Measurements from ENCODE around the gene CCDC134.
"Not testable (repeated sequence)": the region's sequence is repeated elsewhere in the genome, so short reads cannot be mapped to it uniquely, and the experiment has no call there.

CCDC134 gene

DNA sequence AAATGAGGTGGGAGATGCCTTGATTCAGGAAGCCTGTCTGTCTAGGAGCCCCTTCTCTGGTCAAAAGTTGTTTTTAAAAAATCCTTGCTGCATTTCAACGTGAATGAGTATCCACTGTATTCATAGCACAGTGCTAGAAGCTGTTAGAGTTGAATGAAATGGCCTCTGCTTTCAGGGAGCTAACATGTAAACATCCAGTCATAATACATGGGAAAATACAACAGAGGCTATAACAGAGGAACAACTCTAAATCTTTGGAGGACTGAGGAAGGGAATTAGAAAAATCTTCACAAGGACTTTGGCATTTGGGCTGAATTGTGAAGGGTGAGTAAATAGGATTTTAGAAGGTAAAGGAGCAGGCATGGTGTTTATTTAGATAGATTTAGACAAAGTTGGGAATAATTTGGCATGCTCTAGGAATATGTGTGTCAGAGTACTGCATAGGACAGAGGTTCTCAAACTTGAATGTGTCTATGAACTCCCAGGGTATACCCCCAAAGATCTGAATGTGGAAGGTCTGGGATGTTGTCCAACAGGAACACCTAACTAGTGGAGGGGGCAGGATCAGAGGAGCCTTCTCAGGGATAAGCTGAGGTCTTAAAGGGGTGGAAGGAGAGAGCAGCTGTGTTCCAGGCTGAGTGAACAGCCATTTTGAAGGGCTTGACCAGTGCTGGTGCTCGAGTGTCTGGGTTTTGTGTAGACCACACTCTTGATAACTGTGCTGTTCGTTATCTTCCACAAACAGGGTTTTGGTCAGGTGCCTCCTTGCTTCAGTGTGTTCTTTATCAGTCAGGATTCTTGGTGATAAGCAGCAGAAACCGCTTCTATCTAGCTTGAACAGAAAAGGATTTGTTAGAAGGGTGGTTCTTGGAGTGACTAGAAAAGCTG is 45.1 kb downstream of the CCDC134 start:
- no peak for DNase-seq

DNA sequence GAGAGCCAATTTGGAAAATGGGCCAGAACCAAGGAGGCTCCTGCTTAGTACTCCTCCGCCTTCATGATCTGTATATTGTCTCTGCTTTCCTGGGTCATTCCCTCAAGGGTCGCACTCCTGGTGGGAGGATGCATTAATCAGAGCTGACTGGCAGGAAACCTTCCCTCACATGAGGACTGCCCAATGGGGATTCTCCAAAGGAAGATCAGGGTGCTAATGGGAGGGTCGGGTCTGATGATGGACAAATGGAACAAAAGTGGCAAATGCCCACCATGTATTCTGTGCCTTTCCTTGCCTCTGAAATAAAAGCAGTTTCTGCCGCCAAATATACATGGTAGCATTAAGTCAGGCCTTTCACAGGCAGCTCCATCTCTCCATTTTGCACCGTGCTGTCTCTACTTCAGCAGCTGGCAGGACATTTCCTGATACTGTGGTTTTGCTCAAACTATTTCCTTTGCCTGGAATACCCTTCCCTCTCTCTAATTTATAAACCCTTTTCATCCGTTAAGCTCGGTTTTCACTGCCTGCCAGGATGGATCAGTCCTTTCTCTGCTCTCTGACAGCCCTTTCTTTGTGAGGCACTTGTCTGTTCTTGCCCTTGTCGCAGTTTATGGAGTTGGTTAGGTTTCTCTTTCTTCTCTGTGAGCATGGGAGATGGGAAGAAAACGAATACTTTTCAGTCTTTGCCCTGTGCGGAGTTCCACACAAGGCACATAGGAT is 45.9 kb downstream of the CCDC134 start:
- no peak for DNase-seq

DNA sequence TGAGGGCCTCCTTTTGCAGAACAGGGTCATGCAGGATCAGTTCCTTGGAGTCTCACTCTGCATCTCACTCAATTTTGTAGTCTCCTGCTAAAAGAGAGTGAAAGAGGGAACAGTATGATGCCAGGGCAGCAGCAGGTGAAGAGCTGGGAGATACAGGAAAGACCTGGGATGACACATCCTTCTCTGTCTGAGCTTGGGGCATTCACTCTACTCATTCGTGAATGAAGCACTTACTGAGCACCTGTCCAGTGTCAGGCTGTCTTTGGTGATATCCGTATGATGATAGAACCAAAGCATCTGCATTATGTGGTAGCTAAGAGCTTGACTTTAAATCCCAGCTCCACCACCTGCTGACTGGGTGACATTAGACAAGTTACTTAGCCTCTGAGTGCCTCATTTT is 46.8 kb downstream of the CCDC134 start:
- no peak for DNase-seq

DNA sequence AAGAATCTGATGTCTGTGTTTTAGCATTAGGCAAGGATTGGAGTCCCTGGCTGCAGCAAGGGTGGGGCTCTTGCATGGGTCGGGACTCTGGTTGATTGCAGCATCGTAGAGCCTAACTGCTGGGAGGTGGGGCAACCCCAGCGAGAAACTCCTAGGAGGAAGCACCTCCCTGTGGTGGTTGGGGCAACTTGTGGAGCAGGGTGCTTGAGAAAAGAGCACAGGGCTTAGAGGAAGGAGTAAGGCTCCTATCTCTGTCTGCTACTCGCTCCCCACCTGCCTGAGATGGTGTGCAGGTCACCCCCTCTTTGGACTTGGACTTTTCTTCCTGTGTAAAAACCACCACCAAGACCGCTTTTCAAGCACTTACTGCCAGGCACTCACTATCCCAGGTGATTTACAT is 48.0 kb downstream of the CCDC134 start:
- no peak for DNase-seq

DNA sequence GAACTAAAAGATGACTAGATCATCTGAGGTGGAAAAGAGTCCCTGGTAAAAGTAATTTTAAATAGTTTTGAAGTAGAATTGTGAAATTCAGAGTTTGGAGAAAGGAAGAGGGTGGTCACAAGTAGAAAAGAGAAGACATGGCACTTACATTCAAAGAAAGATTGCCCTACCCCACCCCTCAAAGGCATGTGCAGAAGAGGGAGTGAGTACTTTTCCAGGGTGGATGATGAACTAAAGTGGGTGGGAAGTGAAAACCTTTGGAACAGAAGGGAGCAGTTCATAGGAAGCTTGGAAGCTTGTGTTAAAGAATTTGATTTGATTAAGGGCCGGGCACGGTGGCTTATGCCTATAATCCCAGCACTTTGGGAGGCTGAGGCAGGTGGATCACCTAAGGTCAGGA is 56.0 kb downstream of the CCDC134 start:
- no peak for DNase-seq

DNA sequence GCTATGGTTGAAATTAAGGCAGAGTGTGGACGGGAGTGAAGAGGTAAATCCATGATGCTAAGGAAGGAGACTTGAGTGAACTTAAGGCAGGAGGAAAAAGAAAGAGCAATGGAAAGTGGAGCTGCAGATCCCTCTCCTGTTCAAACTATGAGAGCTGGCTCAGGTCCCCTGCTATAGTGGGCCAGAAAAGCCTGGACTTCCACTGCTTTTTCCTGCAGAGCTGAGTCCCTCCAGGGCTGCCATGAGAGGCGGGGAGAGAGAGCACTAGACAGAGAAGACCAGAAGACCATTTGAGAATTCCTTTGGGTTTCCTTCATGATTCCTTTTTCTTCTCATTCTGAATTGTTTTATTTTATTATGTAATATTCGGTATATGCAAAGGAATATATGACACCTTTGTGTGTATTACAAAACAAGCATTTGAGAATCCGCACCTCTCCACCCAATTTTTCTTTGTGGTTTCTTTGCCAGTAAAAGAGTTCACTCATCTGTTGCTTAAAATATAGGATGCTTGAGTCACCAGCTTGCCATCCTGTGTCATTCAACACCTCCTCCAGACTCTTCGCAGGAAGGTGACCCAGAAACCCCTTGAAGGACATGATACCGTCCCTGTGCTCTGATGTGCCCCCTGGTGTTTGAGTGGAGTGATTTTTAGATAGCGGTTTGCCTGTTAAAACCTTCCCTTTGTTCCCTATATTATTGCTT is 56.8 kb downstream of the CCDC134 start:
- DNase-seq = peak; percentile 80

DNA sequence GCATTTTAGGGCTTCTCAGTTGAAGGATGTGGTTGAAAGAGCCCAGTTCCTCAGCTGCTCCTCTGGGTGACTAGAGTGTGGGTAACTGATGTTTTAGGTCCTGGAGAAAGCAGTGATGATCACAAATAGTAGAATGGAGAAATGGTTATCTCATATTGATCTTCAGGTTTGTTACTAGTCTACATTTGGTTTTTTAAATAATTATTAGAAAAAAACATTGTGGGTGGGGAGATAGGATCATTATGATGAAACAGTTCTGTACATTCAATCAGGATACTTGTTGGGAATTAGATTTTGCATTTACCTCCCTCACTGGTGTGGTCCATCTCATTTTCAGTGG is 57.4 kb downstream of the CCDC134 start:
- DNase-seq = no peak

DNA sequence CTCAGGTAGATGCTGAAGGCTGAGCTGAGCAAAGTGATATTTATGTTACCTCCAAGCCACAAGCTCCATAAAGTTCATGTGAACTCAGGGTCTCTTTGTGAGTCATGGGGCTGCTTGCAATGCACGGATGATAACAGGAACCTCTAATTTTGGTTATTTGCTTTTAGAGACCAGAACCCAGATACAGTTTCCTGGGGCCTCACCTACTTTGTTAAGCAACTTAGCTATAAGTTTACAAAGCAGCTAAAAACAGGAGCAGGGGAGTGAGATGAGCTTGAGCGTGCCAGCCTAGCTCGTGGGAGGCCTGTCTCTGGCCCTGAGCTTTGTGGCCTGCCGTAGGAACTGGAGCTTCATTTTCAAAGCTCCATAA is 61.7 kb downstream of the CCDC134 start:
- peak; percentile 51 for DNase-seq

DNA sequence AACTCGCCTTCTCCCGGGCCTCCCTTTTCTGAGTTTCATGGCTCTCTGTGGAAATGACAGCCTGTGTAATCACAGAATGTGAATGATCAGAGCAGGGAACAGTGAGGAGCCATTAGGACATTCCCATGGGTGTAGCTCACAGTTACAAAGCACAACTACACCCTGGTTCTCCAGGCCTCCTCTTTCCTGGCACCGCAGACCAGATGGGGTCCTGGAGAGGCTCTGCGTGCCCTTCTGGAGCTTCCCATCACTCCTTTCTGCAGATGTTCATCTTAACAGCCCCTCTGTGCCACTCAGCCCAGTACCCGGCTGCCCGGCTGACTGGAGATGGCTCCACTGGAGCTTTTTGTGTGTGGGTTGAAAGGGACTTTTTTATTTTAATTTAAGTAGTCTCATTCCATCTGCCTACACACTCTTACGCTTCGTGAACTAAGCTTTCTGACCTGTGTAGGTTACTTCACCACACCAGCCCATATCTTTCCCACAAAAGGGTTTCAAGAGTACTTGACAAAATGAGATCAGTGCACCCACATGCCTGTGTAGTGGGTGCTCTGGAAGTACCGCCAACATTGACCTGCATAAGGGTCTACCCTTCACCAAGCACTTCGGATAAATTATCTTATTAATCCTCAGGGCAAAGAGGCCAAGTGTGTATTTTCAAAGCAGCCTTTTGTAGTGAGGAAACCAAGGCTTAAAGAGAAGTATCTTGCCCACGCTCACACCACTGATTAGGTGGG is 62.2 kb downstream of the CCDC134 start:
- DNase-seq = peak; percentile 66

DNA sequence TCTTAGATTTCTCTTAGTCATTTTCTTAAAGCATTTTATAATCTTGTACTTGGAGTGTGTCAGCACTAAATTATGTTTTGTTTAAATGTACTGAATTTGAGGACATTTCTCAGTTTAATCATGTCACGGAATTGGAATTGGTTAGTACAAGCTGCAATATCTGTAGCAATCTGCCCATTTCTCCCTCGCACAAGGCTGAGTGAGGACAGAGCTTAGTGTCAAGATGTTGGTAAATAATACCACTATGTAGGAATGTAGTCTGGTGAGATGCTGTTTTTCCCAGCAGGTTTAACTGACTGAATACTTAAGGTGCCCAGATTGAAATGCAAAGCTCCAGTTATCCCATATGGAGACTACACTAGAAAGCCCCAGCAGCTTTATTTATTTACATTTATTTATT is 63.0 kb downstream of the CCDC134 start:
- DNase-seq = no peak

DNA sequence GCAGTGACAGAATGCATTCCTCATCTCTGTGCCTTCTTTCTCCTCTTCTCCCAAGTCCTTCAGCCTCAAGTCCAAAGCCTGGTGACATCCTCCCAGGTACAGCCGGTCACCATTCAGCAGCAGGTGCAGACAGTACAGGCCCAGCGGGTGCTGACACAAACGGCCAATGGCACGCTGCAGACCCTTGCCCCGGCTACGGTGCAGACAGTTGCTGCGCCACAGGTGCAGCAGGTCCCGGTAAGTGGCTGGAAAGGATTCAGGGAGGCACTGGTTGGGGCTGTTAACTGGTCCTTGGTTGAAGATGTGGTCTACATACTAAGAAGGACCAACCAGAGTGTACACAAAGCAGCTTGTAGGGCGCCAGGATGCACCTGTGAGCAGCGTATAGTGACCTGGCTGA is 68.1 kb downstream of the CCDC134 start:
- DNase-seq = no peak

DNA sequence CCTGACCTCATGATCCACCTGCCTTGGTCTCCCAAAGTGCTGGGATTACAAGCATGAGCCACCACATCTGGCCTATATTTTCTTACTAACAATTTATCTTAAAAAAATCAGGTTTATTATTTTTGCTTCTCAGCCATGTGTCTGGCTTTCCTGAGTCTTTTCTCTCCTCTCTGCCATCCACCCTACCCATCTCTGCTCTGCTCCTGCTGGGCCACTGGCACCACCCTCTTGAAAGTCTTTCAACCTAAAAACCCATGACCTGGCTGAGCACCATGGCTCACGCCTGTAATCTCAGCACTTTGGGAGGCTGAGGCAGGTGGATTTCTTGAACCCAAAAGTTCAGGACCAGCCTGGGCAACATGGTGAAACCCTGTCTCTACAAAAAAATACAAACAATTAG is 69.6 kb downstream of the CCDC134 start:
- not testable (repeated sequence) for DNase-seq

DNA sequence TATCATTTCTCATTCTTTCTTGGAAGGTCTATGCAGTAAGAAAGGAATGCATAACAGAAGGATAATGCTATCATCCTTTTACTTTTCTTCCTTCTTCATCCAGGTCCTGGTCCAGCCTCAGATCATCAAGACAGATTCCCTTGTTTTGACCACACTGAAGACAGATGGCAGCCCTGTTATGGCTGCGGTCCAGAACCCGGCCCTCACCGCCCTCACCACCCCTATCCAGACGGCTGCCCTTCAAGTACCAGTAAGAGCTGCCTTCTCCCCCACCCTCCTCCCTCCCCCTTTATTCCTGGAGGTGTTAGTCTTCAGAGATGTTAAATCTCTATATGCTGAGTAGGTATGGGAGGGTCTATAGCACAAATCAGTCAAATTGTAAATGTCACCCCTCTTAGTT is 70.3 kb downstream of the CCDC134 start:
- DNase-seq = no peak

DNA sequence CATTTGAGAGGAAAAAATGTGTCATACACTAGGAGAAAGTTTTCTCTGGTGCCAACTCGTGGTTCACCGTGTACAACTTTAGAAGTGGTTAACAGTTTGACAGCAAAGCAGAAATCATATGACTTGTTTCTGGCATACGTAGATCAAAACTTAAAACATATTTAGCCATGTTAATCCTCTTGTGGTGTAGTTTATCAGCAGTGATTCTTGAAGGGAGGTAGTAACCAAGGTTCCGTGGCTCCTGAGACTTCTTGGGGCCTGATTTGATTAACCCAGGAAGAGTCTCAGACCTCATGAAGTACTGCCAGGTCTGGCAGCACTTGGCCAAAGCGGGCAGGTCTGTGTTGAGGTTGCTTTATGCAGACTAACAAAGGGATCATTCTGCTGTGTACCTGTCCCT is 72.9 kb downstream of the CCDC134 start:
- DNase-seq = peak; percentile 43

DNA sequence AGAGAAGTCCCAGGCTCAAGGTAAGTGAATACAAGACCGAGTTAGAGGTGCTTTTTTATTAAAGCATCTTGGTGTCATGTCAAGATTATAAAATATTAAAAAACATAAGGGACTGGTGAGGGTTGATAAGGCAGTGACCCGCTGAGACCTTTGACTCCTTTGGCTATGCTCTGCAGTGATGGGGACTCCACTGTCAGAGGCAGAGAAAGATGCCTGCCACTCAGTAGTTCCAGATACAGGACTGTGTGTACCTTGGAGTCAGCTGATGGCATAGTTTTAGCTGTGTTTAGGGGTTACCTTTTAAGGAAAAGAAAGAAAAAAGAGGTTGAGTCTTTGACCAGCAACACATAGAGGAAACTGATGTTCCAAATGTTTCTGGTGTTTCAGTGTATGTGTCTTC is 73.6 kb downstream of the CCDC134 start:
- no peak for DNase-seq

DNA sequence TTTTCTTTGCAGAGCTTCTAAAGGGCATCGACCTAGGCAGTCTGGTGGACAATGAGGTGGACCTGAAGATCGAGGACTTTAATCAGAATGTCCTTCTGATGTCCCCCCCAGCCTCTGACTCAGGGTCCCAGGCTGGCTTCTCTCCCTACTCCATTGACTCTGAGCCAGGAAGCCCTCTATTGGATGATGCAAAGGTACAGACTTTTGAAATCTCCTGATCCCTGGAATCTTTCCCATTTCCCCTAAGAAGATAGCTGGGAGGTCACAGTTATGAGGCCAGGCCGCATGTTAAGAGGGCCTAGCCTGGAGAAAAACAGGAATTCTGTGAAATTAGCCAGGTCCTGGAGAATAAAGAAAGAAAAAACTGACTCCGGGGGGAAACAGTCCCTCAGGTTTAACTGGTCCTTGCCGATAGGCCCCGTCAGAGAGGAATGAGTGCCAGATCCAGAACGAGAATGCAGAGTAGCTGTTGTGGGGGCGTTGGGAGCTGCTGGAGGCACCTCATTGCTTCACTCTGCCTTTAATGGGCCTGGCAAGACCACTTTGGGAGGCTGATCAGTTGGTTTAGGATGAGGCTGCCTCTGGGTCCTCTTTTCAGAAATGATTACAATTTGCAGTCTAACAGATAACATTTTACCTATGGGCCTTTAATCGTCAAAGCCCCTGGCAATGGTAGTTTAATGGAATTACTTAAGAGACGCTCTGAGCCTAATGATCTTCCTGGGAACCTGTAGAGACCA is 75.2 kb downstream of the CCDC134 start:
- DNase-seq = no peak
